ENCODE measurements around the gene TRABD2B. TPM values are rescaled to one million over a fixed set of nuclear protein-coding genes. Genes with fewer than 3 reads are reported as not detected.

Gene TRABD2B
- polyA plus RNA-seq, 6 donors from 2014 or later: not detected

DNA sequence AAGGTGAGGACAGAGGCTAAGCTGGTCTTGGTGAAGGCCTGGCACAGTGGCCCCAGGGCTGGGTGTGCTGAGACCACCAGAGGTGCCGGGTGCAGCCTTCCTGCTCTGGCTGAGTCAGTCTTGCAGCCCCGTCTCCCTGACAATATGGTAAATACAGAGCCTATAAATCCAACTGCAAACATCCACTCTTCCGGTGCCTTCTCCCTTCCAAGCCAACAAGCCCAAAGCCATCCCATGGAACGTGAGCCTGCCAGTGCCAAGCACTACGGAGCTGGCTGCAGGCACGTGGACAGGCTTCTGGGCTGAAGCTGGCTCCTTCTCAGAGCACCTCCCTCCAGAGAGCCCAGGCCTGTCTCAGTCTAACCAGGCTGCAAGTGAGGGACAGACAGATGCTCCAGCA lies 70.0 kb downstream of the TRABD2B start:
- peaks cover 35 to 52% (median 38%) of the 10 kb centered on the region in 3 donors for H3K27me3 Mint-ChIP-seq
- peak overlapping the region in 1 of 6 donors; percentile 77 for H3K27ac Mint-ChIP-seq
- DNase-seq (no peak), ATAC-seq (ENCODE audit: low read depth in 2 of 2) (no peak)
- H3K4me3 Mint-ChIP-seq: no peak overlapping the region
- H3K4me1 Mint-ChIP-seq: no peaks in the 10 kb centered on the region
- H3K36me3 Mint-ChIP-seq: no peaks in the 10 kb centered on the region
- H3K9me3 Mint-ChIP-seq: peaks cover 0 to 2% (median 0%) of the 10 kb centered on the region in 7 donors

DNA sequence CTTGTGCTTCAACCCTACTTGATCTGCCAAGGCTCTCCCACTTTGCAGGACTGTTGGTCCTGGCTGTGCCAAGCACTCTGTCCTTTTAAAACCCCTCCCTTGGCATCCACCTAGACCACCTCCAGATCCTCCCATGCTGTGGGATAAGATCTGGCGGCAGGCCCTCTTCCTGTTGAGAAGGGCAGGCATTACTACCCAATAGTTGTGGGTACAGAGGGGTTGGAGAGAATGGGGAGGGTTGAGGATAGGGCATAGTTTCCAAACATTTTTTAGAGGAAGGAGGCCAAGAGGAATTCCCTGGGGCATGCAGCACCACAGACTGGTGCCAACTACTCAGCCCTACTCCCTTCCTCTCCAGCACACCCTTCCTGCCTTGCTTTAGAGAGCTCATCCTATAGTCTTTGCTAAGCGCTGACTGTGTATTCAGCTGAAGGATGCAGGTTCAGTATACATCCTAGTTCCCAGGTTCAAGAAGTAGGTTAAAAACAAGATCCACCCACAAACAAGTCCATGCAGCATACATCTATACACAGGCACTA lies 70.7 kb downstream of the TRABD2B start:
- DNase-seq: no peak
- H3K27me3 Mint-ChIP-seq: peaks cover 31 to 49% (median 39%) of the 10 kb centered on the region in 3 donors
- H3K4me3 Mint-ChIP-seq: no peak overlapping the region
- no peak for ATAC-seq (ENCODE audit: low read depth in 2 of 2)
- no peaks in the 10 kb centered on the region for H3K36me3 Mint-ChIP-seq
- no peaks in the 10 kb centered on the region for H3K4me1 Mint-ChIP-seq
- H3K27ac Mint-ChIP-seq: peak overlapping the region in 1 of 6 donors; percentile 77
- H3K9me3 Mint-ChIP-seq: peaks cover 0 to 2% (median 0%) of the 10 kb centered on the region in 7 donors

DNA sequence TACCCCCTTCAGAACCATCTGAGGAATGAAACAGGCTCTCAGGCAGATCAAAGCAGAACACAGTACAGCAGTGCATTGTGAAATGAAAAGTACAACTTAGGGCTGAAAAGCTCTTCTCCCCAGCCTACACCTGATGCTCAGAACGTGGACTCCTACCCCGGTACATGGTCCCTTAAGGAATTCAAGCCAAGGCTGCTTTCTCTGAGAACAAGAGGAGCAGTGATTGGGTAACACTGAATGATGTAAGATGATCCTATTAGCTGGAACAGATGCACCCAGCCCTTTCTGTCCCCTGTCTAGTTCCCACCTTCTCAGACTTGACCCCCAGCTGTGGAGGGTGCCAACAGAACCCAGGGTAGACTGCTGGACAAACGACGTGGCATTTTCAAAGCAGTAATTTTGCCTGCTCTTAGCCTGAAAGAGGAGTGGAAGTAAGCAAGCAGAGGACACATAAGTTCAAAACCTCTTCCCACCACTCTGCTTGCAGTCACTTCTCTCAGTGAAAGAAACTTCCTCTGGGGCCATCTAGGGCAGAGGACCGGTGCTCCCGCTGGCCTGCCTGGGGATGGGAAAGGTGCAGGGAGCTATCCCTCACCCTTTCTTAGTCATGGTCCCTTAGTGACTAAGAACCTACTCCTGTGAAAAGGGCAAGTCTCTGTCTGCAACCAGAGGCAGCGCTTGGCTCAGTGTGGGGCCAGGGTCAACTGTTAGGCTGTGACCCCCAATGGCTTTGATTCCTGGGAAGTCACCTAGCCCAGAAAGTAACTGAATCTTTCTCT lies 72.7 kb downstream of the TRABD2B start:
- H3K27me3 Mint-ChIP-seq: peaks cover 25 to 44% (median 36%) of the 10 kb centered on the region in 3 donors

DNA sequence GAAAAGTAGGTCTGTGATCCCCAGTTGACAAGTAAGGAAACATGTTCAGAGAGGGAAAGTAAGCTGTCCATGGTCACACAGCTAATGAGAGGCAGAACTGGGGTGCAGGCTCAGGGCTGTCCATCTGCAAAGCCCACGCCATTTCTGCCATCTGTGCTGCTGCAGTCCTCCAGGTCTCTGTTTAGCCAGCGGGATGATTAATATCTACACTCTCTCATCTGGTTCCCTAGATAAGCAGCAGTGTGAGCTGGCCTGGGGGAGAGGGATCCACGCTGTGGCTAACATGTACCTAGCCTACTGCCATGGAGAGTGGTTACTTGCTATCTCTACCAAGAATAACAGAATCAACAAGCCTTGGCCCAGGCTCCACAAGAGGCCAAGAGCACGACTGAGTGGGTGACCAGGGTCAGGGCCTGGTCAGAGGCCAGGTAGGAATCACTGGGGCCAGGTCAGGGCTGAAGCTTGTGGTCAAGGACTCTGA lies 75.2 kb downstream of the TRABD2B start:
- peaks cover 0 to 2% (median 0%) of the 10 kb centered on the region in 7 donors for H3K9me3 Mint-ChIP-seq
- ATAC-seq (ENCODE audit: low read depth in 2 of 2) (no peak), DNase-seq (no peak)
- H3K4me3 Mint-ChIP-seq: no peak overlapping the region
- no peaks in the 10 kb centered on the region for H3K4me1 Mint-ChIP-seq
- peaks cover 23 to 38% (median 32%) of the 10 kb centered on the region in 3 donors for H3K27me3 Mint-ChIP-seq
- H3K36me3 Mint-ChIP-seq: no peaks in the 10 kb centered on the region
- H3K27ac Mint-ChIP-seq: no peak overlapping the region

More for the DNA sequence above, 72.7 kb downstream of the TRABD2B start:
- no peaks in the 10 kb centered on the region for H3K36me3 Mint-ChIP-seq
- H3K4me3 Mint-ChIP-seq: no peak overlapping the region
- peak overlapping the region in 1 of 6 donors; percentile 16 for H3K27ac Mint-ChIP-seq
- no peaks in the 10 kb centered on the region for H3K4me1 Mint-ChIP-seq
- ATAC-seq (ENCODE audit: low read depth in 2 of 2): no peak
- DNase-seq: no peak
- H3K9me3 Mint-ChIP-seq: peaks cover 0 to 2% (median 0%) of the 10 kb centered on the region in 7 donors

DNA sequence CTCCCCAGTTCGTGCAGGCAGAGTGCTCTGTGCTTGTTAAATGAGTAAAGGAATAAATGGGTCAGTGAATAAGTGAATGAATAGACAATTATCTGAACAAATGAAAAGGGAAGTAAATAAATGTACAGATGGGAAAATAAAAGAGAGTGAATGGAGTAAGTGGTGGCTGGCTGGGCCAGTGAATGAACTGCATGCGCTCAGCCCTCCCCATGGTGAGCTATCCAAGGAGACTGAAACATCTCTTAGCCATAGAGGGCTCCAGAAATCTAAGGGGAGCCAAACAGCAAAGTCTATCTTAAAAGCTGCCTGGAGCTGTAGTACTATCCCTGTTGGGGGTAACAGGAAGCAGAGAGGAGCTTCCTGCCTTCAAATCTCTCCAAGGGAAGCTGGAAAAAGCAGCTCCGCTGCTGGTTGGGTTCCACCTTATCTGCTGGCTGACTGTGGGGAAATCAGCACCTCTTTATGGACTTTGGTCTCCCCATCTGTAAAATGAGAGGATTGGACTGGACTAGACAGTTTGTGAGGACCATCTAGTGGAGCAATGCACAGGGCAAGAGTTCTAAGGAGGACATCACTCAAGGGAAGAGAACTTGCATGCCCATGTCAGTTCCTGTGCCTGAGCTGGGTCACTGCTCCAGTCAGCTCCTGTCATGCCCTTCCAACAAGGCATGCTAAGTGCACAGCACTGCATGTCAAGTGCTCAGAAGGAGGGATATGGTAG lies 77.9 kb downstream of the TRABD2B start:
- Mint-ChIP-seq H3K36me3 (no peaks in the 10 kb centered on the region), H3K4me3 (no peak overlapping the region), H3K9me3 (peaks cover 0 to 2% (median 0%) of the 10 kb centered on the region in 7 donors), H3K27me3 (peaks cover 21 to 34% (median 22%) of the 10 kb centered on the region in 3 donors), H3K4me1 (no peaks in the 10 kb centered on the region), H3K27ac (no peak overlapping the region)
- ATAC-seq (ENCODE audit: low read depth in 2 of 2) (no peak), DNase-seq (no peak)

DNA sequence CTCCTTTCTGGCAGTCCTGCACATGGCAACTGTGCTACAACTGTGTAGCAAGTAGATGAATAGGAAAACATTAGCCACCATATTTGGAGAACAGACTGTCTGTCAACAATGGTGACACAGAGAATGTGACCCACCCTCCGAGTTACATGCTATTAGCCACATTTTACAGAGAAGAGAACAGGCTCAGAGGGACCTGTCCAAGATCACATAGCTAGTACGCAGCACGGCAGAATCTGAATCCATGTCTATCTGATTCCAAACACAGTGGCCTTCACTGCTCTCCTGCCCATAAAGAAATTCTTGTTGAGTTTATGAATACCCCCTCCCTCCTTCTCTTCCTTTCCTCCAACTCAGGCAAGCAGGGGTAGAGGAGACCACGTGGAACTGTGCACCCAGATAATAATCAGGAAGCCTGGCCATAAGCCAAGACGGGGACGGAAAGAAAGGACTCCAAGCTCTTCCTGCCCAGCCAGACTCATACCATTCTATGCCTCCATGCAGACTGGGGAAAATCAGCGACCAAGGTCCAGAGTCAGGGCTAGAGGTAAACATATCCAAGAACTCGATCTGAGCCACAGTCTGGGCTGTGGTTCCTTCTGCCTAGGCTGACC lies 78.8 kb downstream of the TRABD2B start:
- no peaks in the 10 kb centered on the region for H3K4me1 Mint-ChIP-seq
- peaks cover 12 to 28% (median 13%) of the 10 kb centered on the region in 3 donors for H3K27me3 Mint-ChIP-seq
- H3K4me3 Mint-ChIP-seq: no peak overlapping the region
- H3K36me3 Mint-ChIP-seq: no peaks in the 10 kb centered on the region
- DNase-seq (no peak), ATAC-seq (ENCODE audit: low read depth in 2 of 2) (no peak)
- H3K27ac Mint-ChIP-seq: no peak overlapping the region
- H3K9me3 Mint-ChIP-seq: peaks cover 0 to 4% (median 0%) of the 10 kb centered on the region in 7 donors

DNA sequence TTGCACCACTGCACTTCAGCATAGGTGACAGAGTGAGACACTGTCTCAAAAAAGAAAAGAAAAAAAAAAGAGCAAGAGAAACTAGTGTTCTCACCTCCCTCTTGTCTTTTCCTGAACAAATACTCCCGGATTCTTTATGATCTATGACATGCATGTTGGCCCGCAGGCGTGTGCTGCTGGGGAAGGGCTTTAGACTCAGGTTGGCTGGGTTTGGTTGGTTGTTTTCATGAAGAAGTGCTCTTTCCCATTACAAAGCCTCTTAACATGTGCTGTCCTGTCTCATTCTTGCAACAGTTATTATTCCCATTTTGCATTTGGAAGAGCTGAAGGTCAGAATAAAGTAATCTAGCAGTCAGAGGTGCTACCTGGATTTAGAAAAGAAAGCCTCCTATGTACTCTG lies 79.5 kb downstream of the TRABD2B start:
- H3K4me1 Mint-ChIP-seq: no peaks in the 10 kb centered on the region
- DNase-seq (no peak), ATAC-seq (ENCODE audit: low read depth in 2 of 2) (no peak)
- no peaks in the 10 kb centered on the region for H3K36me3 Mint-ChIP-seq
- H3K9me3 Mint-ChIP-seq: peaks cover 0 to 4% (median 0%) of the 10 kb centered on the region in 7 donors
- H3K27ac Mint-ChIP-seq: no peak overlapping the region
- H3K4me3 Mint-ChIP-seq: no peak overlapping the region
- H3K27me3 Mint-ChIP-seq: peaks cover 12 to 21% (median 13%) of the 10 kb centered on the region in 3 donors

DNA sequence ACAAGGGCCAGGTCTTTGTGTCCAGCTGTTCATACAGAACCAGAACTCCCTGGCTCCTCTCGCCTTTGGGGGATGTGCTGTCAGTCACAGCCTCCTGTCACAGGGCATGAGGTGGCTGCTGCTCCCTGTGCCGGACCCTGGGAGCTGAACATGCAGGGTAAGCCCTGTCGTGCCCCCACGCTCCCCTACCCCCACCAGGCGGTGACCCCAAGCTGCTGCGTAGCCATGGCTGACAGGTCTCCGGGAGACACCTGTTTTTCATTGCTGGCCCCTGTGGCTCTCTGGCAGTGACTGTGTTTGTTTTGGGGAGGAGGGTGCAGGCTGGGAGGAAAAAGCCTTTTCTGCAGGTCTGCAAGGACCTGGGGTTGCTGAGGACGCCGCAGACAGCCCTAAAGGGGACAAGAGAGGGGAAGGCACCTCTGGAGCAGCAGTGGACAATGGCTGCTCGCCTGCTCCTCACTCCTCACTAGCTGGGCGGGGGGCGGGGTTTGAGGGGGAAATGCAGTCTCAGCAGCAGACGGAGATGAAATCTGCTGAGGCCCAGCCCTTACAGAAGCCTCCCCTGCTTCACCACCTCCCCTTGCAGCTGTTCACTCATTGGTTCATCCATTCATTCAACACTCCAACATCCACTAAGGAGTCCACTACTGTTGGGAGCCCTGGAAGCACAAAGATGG lies 81.4 kb downstream of the TRABD2B start:
- Mint-ChIP-seq H3K36me3 (no peaks in the 10 kb centered on the region), H3K9me3 (peaks cover 0 to 4% (median 0%) of the 10 kb centered on the region in 7 donors), H3K4me1 (no peaks in the 10 kb centered on the region), H3K4me3 (no peak overlapping the region), H3K27me3 (peaks cover 8 to 12% (median 10%) of the 10 kb centered on the region in 3 donors), H3K27ac (no peak overlapping the region)
- ATAC-seq (ENCODE audit: low read depth in 2 of 2) (no peak), DNase-seq (no peak)

DNA sequence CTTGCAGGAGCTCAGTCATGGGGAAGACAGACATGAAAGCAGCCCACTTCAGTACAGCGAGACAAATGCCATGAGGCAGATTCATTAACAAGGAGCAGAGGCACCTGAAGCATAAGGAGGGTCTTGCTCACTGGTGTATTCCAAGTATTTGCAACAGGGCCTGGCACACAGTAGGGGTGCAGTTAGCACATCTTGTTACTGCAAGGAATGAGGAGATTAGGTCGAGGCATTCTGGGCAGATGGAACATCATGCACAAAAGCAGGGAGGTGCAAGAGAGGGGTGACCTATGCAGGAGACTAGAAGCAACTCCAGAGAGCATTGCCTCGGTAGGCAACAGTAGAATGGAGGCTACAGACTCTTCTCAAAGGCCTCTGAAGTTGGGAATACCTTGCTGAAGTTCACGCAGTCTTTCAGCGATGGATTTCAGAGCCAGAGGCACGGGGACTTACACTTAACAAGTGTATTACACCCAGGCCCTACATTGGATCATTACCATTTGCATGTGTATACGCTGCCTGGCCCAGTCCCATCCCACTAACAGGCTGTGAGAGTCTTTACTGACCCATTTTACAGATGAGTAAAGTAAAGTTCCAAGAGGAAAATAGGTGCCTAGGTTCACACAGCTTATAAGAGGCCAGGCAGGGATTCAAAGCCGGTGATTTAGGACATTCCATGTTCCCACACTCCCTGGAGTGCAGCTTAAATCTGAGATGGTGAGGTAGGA lies 82.1 kb downstream of the TRABD2B start:
- no peaks in the 10 kb centered on the region for H3K36me3 Mint-ChIP-seq
- peaks cover 8 to 15% (median 12%) of the 10 kb centered on the region in 3 donors for H3K27me3 Mint-ChIP-seq
- no peak overlapping the region for H3K4me3 Mint-ChIP-seq
- H3K9me3 Mint-ChIP-seq: peaks cover 0 to 4% (median 0%) of the 10 kb centered on the region in 7 donors
- no peak for DNase-seq
- no peaks in the 10 kb centered on the region for H3K4me1 Mint-ChIP-seq
- ATAC-seq (ENCODE audit: low read depth in 2 of 2): no peak
- H3K27ac Mint-ChIP-seq: no peak overlapping the region

DNA sequence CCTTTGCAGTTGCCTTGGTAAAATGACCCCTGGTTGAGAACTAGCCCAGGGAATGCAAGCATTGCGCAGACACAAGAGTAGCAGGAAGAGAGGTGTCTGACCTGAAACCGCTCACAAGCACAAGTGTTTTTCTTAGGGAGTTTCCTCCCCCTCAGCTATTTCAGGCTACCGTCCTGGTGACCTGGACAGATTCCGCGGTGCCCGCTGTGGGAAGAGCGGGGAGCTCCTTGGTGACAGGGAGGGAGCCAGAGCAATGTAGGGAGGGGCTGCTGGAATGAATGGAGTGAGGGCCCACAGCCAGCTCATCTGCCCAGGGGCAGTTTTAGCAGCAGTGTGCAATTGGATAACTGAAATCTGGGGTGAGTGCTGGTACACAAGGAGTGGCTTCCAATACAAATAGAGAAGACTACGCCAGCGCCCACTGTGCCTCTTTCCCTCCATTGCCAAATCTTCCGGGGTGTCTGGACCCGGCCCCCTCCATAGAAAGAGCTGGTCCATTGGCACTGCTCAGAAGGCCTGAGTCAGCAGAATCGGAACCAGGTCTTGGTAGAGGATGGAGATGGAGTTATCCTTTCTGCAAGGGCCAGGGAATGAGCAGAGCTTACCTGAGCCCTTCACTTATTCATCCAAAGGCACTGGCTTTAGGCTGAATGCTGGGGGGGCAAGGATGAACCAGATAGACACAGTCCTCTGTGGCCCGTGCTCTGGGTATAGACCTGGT lies 82.8 kb downstream of the TRABD2B start:
- ATAC-seq (ENCODE audit: low read depth in 2 of 2) (no peak), DNase-seq (no peak)
- H3K27me3 Mint-ChIP-seq: peaks cover 10 to 15% (median 12%) of the 10 kb centered on the region in 3 donors
- no peak overlapping the region for H3K4me3 Mint-ChIP-seq
- H3K27ac Mint-ChIP-seq: peak overlapping the region in 1 of 6 donors; percentile 13
- H3K4me1 Mint-ChIP-seq: no peaks in the 10 kb centered on the region
- peaks cover 0 to 4% (median 0%) of the 10 kb centered on the region in 7 donors for H3K9me3 Mint-ChIP-seq
- H3K36me3 Mint-ChIP-seq: no peaks in the 10 kb centered on the region

DNA sequence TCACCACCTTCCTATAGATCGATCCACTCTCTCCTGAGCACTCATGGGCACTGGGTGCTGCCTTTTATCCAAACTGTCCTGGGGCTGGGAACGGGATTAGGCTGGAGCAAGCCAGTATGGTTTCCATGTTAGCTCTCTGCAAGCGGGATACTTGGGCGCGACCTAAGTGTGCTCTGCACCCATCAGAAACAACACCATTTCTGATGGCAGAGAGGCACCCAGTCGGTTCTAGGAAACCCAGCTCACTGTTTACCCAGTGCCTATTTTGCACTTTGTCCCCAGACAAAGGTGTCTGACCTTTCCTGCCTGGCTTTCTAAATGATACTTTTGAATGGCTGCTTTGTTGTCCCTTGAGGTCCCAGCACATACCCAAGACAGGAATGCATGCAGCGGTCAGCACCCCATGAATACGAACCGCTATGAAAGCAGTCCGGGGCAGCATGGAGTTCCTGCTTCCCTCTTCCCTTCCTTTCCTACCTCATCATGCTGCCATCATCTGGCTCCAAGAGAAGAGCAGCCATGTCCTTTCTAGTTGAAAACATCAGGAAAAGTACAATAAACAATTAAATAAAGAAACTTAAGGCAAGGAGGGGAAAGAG lies 83.9 kb downstream of the TRABD2B start:
- peaks cover 12 to 20% (median 15%) of the 10 kb centered on the region in 3 donors for H3K27me3 Mint-ChIP-seq

More for the DNA sequence above, 83.9 kb downstream of the TRABD2B start:
- DNase-seq: no peak
- peaks cover 0 to 5% (median 0%) of the 10 kb centered on the region in 7 donors for H3K9me3 Mint-ChIP-seq
- no peak overlapping the region for H3K4me3 Mint-ChIP-seq
- ATAC-seq (ENCODE audit: low read depth in 2 of 2): no peak
- H3K4me1 Mint-ChIP-seq: no peaks in the 10 kb centered on the region
- no peak overlapping the region for H3K27ac Mint-ChIP-seq
- H3K36me3 Mint-ChIP-seq: no peaks in the 10 kb centered on the region
